Stimulated activated CD8-positive, alpha-beta memory T cell treated with anti-CD3 and anti-CD28 coated beads, Interleukin-15, amount 100 ng/mL, for 48 hours (primary cell): ENCODE data around the gene GLP1R.

Experiments used
- DNase-seq, 2 donors: peaks; one replicate each; pipeline ENCODE4 v3.0.0-alpha.2; 2020; ENCODE audit warnings: low read depth in 2 of 2

The GLP1R gene

DNA sequence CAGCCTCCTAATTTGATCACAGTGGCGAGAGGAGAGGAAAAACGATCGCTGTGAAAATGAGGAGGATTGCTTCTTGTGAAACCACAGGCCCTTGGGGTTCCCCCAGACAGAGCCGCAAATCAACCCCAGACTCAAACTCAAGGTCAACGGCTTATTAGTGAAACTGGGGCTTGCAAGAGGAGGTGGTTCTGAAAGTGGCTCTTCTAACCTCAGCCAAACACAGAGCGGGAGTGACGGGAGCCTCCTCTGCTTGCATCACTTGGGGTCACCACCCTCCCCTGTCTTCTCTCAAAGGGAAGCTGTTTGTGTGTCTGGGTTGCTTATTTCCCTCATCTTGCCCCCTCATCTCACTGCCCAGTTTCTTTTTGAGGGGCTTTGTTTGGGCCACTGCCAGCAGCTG is 37.7 kb downstream of the GLP1R start:
- DNase-seq = peak; percentile 30 to 50

DNA sequence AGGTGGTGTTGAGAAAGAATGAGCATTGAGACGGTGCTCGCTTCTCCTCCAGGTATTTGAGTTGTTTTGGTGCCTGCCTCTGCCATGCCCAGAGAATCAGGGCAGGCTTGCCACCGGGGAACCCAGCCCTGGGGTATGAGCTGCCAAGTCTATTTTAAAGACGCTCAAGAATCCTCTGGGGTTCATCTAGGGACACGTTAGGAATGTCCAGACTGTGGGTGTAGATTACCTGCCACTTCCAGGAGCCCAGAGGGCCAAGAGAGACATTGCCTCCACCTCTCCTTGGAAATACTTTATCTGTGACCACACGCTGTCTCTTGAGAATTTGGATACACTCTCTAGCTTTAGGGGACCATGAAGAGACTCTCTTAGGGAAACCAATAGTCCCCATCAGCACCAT is 38.1 kb downstream of the GLP1R start:
- no peak for DNase-seq

GRCh38 chr6:39087197-39087596 is 38.6 kb downstream of the GLP1R start:
- no peak for DNase-seq

DNA sequence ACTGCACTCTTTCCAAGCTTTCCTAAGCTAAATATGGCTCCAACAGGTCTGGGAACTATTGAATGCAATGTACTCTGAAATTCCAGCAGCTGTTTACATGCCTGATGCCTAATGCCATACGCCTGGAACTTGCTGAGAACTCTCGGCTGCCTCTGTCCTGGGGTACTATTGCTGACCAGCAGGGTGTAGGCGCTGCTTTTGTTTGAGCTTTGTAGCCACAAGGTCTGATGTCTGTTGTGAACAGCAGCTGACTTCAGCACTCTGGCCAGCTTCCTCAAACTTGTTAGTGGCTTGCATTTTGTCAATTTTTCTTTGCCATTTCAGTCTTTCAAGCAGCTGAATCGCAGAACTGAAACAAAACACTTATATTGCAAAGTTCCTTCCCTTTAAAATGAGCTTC is 39.8 kb downstream of the GLP1R start:
- DNase-seq = no peak

- DNase-seq = no peak
Observed at GRCh38 chr6:39090036-39090435, 41.5 kb downstream of the GLP1R start.

- no peak for DNase-seq
Observed at GRCh38 chr6:39091220-39091619, 42.6 kb downstream of the GLP1R start.

GRCh38 chr6:39092124-39092523 is 43.5 kb downstream of the GLP1R start:
- no peak for DNase-seq

DNA sequence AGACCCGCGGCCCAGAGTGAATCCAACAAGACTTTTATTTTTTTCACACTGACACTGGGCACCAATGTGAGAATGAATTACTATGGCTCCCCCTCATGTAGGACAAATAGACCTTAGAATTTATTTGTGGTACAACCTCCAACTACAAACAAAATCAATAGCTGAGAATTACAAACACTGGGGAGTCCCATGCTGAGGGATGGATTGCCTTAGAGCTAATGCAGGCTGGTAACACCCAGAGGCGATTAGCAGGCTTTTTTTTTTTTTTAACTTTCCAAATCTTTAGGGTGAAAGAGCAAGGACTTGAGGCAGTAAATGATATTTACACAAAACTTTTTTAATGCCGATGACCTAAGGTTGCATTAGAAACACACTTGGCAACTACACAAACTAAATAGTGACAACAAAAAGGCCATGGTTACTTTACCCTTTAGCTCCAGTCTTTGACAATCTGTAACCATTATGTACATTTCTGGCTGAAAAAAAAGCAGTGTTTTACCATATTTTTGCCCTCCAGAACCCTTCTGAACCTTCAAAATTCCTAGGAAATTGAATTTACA is 44.6 kb downstream of the GLP1R start:
- DNase-seq = no peak

DNA sequence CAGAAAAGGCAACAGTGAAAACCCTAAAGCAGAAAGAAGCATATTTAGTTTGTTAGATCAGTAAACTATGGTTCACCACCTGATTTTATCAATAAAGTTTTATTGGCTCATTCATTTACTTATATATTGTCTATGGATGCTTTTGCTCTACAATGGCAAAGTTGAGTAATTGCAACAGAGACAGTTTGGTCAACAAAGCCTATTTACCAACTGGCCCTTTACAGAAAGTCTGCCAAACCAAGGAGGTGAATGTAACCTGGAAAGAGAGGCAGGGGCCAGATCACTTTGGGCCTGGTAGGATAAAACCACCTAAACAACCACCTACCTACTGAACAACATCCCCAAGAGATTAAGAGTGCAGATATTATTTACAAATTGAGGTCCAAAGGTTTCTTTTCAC is 47.0 kb downstream of the GLP1R start:
- DNase-seq = no peak

DNA sequence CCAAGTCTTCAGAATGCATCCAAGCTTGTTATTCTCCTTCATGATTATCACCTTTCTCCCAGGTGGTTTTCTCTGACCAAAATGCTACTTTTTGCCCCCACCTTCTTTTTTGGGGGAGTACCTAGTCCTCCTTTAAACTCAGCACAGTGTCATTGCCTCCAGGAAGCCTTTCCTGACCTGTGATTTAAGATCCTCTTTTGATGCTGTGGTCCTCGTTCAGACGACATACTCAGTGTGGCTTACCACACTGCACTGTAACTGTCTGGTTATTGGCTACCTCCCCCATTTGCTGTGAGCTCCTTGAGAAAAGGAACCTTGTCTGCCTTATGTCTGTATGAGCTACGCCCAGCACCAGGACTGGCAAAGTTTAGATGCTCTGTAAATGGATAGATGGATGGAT is 51.8 kb downstream of the GLP1R start:
- DNase-seq = no peak

- no peak for DNase-seq
Observed at GRCh38 chr6:39102071-39102820, 53.7 kb downstream of the GLP1R start.

DNA sequence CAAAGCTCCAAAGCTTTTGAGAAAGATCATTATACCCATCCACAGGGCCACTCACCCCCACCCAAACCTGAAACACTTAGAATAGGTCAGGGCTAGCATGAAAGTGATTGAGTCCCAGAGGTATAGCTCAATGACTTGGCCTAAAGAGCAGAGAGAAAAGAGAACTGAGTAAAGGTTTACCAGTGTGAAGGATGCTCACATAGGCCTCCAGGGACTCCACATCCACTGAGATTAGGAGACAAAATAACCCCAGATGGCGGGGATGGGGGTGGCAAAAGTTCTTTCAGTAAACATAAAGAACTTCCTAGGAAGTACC is 54.2 kb downstream of the GLP1R start:
- no peak for DNase-seq

GRCh38 chr6:39104528-39104927 is 55.9 kb downstream of the GLP1R start:
- DNase-seq = no peak

GRCh38 chr6:39107034-39107433 is 58.5 kb downstream of the GLP1R start:
- DNase-seq = no peak

DNA sequence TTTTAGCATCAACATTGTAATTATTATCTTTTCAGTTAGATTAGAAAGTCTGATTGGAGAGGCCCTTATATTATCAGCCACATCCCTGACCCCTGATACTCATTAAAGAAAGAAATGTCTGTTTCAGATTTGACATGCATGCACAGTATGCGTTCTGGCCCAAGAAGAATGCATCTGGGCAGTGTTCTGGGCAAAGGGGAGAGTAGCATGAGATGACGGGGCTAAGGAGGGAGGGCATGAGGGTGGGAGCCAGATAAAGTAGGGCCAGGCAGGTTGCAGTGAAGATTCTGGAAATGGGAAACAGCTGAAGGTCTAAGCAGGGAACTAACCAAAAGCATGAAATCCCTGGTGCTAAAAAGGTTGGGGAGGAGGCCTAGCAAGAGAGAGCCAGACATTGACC is 59.1 kb downstream of the GLP1R start:
- DNase-seq = no peak

- DNase-seq = no peak
Observed at GRCh38 chr6:39108041-39108839, 59.7 kb downstream of the GLP1R start.

DNA sequence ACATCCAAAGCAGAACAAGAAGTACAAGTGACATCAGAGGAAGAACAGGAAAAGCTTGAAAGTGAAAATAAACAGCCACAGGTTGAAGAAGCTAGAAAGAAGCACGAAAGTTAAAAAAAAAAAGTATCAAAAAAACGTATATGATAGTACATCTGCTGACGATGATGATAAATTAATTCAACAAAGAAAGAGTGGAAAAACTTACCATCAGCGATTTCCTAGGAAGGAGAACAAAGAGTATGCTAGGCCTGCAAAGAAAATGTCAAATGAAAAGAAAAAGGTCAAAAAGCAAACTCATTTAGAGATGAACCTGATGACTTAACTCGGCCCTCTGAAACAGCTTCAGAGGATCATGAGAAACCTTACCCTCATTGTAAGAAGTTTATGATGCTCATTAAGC is 62.7 kb downstream of the GLP1R start:
- no peak for DNase-seq

DNA sequence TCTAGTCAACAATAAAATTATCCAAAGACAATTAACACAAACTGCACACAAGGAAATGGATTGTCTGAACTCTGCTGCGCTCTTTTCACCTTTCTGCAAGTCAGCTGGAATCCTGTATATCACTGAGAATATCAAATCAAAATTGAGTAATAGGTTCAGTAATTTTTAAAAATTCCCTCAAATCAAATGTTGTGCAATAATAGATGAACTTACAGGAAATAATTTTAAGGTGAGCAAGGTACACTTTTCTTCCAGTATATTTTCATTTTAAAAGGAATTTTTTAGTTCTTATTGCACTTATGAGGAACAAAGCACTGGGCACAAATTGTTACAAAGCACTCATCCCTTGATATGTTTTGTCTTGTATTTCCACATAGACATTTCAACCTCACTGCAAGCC is 65.2 kb downstream of the GLP1R start:
- DNase-seq = no peak

- DNase-seq = no peak
Observed at GRCh38 chr6:39114388-39114703, 65.8 kb downstream of the GLP1R start.

- DNase-seq = peak; percentile 92
Observed at GRCh38 chr6:39114704-39115599, 66.4 kb downstream of the GLP1R start, which contains the start of gene SAYSD1. TSS of gene SAYSD1 (minus strand) at chr6:39115186. CDS start at chr6:39115089, 97 bp downstream.

DNA sequence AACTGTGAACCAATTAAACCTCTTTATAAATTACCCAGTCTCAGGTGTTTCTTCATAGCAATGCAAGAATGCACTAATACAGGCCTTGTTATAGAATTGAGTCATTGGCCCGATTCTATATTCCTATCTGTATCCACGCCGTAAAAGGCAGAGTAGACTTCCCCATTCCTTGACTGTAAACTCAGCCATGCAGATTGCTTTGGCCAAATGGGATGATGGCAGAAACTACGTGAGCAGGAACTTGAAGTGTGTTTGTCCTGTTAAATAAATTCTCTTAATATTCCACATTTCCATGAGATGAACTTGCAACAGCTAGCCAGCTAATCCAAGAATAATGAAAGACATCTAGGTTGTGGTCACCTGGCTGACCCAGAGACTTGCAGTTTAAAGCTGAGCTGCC is 70.3 kb downstream of the GLP1R start:
- DNase-seq = no peak

DNA sequence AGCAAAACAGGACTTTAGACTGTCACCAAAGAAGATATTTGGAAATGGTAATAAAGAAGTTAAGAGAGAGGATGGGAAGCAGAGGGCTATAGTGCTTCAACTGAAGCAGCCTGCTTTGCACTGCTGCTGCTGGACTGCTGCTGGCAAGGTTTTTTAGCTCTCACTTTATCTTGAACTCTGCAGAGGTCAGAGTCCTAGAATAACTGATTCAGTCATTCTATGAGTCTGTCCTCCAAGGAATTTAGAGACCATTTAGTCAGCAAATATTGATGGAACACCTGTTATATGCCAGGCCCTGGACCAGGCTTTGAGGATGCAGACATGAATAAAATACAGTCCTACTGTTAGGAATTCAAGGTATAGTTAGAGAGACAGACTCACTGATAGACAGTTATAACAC is 75.5 kb downstream of the GLP1R start:
- no peak for DNase-seq
